Lung (tissue), 12 donors: ENCODE data around the gene ZSWIM4. TPM values are rescaled to one million over a fixed set of nuclear protein-coding genes. Genes with fewer than 3 reads are reported as not detected.

Source experiments
- ATAC-seq: fragments of 200-7000 bp; cut with Tn5 transposase; one replicate; pipeline ENCODE4 v1.9.1; 2020; ENCODE audit warnings: moderate number of reproducible peaks; ENCODE audit not compliant: insufficient read depth, low FRiP score
- DNase-seq, 3 donors: peaks; one replicate each; pipeline ENCODE4 v3.0.0-alpha.2; 2013 to 2017
- H3K27ac ChIP-seq, 2 donors: one replicate each; pipeline ENCODE4 v1.5.1; 2013; ENCODE audit warnings: mild to moderate bottlenecking in 2 of 2, moderate library complexity in 2 of 2, control low read depth in 1 of 2, inconsistent platforms in 1 of 2, low read depth in 1 of 2, low read length in 1 of 2
- H3K27me3 ChIP-seq, 3 donors: one replicate each; pipeline ENCODE4 v1.5.1; 2013; ENCODE audit warnings: low read length in 2 of 3; ENCODE audit not compliant: control insufficient read depth in 3 of 3, insufficient read depth in 3 of 3
- H3K36me3 ChIP-seq, 4 donors: one replicate each; pipeline ENCODE4 v1.5.1; 2013; ENCODE audit warnings: low read length in 4 of 4, mild to moderate bottlenecking in 1 of 4, moderate library complexity in 1 of 4; ENCODE audit not compliant: control insufficient read depth in 4 of 4, insufficient read depth in 4 of 4
- H3K4me1 ChIP-seq, 5 donors: one replicate each; pipeline ENCODE4 v1.5.1; 2013; ENCODE audit warnings: low read length in 5 of 5, mild to moderate bottlenecking in 2 of 5, moderate library complexity in 1 of 5; ENCODE audit not compliant: control insufficient read depth in 5 of 5, insufficient read depth in 5 of 5
- H3K4me3 ChIP-seq: one replicate; pipeline ENCODE4 v1.5.1; 2013; ENCODE audit warnings: mild to moderate bottlenecking, control low read depth, moderate library complexity
- H3K9ac ChIP-seq, 2 donors: one replicate each; pipeline ENCODE4 v1.5.1; 2013; ENCODE audit warnings: low read length in 2 of 2, control low read depth in 1 of 2; ENCODE audit not compliant: insufficient read depth in 1 of 2
- H3K9me3 ChIP-seq, 4 donors: one replicate each; pipeline ENCODE4 v1.5.1; 2013; ENCODE audit warnings: low read length in 3 of 4, mild to moderate bottlenecking in 1 of 4, moderate library complexity in 1 of 4; ENCODE audit not compliant: control insufficient read depth in 4 of 4, insufficient read depth in 3 of 4
- WGBS, 2 donors: extraction: QIAGEN DNeasy Blood & Tissue Kit; methylation state at CpG; one replicate each; pipeline ENCODE4 v1.1.7; 2013; 5-methylcytosine and 5-hydroxymethylcytosine counted together
- polyA plus RNA-seq, 2 donors: library from polyadenylated mRNA; stranded (reverse); fragments of 200-250 nt; gene quantifications; one replicate each; pipeline ENCODE4 v1.2.1, GENCODE V29; 2013
- total RNA-seq, 2 donors: library from RNA; depleted of rRNA in 1 of 2; stranded (reverse); fragments of >200 nt in 1 of 2; gene quantifications; one replicate each; pipeline ENCODE4 v1.2.1, GENCODE V29; 2014 to 2021
- TF ChIP-seq, protein P1 (sequence below): IDR thresholded peaks from 2 replicates; pipeline ENCODE4 v1.5.1; 2012; ENCODE audit warnings: mild to moderate bottlenecking; ENCODE audit errors: control extremely low read depth, extremely low read depth
- donor health status: control.
- donor health status: control.
- donor health status: Bipolar disorder and iron deficiency.
- donor health status: healthy.
- donor health status: DM: yes; HTN: yes; CAD: no.

The ZSWIM4 gene
- total and polyA plus RNA-seq, 4 donors = 3.7 to 10.5 (median 8.8) TPM

- TF ChIP-seq, protein P1, sequence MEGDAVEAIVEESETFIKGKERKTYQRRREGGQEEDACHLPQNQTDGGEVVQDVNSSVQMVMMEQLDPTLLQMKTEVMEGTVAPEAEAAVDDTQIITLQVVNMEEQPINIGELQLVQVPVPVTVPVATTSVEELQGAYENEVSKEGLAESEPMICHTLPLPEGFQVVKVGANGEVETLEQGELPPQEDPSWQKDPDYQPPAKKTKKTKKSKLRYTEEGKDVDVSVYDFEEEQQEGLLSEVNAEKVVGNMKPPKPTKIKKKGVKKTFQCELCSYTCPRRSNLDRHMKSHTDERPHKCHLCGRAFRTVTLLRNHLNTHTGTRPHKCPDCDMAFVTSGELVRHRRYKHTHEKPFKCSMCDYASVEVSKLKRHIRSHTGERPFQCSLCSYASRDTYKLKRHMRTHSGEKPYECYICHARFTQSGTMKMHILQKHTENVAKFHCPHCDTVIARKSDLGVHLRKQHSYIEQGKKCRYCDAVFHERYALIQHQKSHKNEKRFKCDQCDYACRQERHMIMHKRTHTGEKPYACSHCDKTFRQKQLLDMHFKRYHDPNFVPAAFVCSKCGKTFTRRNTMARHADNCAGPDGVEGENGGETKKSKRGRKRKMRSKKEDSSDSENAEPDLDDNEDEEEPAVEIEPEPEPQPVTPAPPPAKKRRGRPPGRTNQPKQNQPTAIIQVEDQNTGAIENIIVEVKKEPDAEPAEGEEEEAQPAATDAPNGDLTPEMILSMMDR = no peak
- peaks cover 0 to 5% (median 3%) of the 10 kb centered on the region in 3 donors for H3K27me3 ChIP-seq
- peak overlapping the region; percentile 89 to 98 for H3K27ac ChIP-seq
- H3K36me3 ChIP-seq = no peaks in the 10 kb centered on the region
- peaks cover 2 to 26% (median 5%) of the 10 kb centered on the region in 5 donors for H3K4me1 ChIP-seq
- H3K9me3 ChIP-seq = no peaks in the 10 kb centered on the region
- peak; percentile 4 for ATAC-seq
- H3K4me3 ChIP-seq = peak overlapping the region; percentile 10
- 16 to 25% methylated on average over 10 to 11 of the region's 11 CpGs for WGBS, 2 donors
- peak; percentile 42 to 69 (median 67) for DNase-seq
- H3K9ac ChIP-seq = no peak overlapping the region
Observed at GRCh38 chr19:13861392-13861713, 66.1 kb downstream of the ZSWIM4 start.

GRCh38 chr19:13861714-13862531, 66.7 kb downstream of the ZSWIM4 start:
- 0 to 1% methylated on average over 23 to 27 of the region's 27 CpGs for WGBS, 2 donors
- no peaks in the 10 kb centered on the region for H3K9me3 ChIP-seq
- H3K4me3 ChIP-seq = peak overlapping the region; percentile 22
- peak overlapping the region; percentile 24 to 55 for H3K9ac ChIP-seq
- ATAC-seq (peak; percentile 93), DNase-seq (peak; percentile 96 to 97 (median 96))
- peaks cover 0 to 9% (median 7%) of the 10 kb centered on the region in 3 donors for H3K27me3 ChIP-seq
- H3K36me3 ChIP-seq = no peaks in the 10 kb centered on the region
- peaks cover 2 to 28% (median 6%) of the 10 kb centered on the region in 5 donors for H3K4me1 ChIP-seq
- TF ChIP-seq, protein P1 = peak; percentile 97
- H3K27ac ChIP-seq = peak overlapping the region; percentile 89 to 98

DNA sequence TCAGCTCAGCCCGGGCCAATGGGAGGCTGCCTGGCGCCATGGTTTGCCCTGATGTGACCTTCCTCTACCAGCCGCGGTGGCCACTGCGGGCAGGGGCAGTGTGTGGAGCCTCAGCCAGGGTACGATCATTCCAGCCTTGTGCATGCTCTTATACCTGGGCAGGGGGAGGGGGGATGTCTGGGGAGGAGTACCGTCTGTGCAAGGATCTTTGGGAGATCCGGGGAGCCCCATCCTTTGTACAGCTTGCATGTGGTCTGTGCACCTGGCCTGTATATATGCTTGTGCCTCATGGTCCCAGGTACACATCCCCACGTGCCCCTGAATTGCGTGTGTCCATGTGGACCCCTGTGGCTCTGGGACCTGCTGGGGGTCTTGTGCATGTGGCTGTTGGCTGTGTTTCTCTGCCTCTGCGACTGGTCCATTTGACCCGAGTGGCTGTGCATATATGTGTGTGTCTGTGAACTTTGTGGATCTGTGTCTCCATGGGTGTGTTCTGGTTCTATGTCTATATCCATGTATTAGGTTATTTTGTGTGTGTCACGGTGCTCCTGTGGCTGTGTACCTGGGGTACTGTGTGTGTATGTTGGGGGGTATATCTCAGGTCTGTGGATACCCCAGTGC, 68.9 kb downstream of the ZSWIM4 start:
- Histone ChIP-seq H3K9ac (no peak overlapping the region), H3K27ac (no peak overlapping the region), H3K36me3 (no peaks in the 10 kb centered on the region), H3K4me1 (peaks cover 2 to 28% (median 6%) of the 10 kb centered on the region in 5 donors), H3K4me3 (no peak overlapping the region), H3K9me3 (no peaks in the 10 kb centered on the region), H3K27me3 (peaks cover 0 to 11% (median 9%) of the 10 kb centered on the region in 3 donors)
- TF ChIP-seq, protein P1 = no peak
- ATAC-seq = no peak
- WGBS, 2 donors = 25% methylated on average over 13 of the region's 13 CpGs
- peak in 1 of 3 donors; percentile 23 for DNase-seq
